HEK293 (cell line): ENCODE data around the gene DNAH11.
"Not testable (repeated sequence)": the region's sequence is repeated elsewhere in the genome, so short reads cannot be mapped to it uniquely, and the experiment has no call there.

ENCODE experiments used
- ZNF423 ChIP-seq: fragments of 450-650 bp; formaldehyde crosslinking; IDR thresholded peaks from 2 replicates; pipeline ENCODE4 v1.5.1; 2016; ENCODE audit warnings: missing biosample characterization, missing genetic modification characterization
- TF ChIP-seq, protein P1 (sequence below): fragments of 450-650 bp; formaldehyde crosslinking; IDR thresholded peaks from 2 replicates; pipeline ENCODE4 v1.5.1; 2016; ENCODE audit warnings: missing biosample characterization, missing genetic modification characterization

DNA sequence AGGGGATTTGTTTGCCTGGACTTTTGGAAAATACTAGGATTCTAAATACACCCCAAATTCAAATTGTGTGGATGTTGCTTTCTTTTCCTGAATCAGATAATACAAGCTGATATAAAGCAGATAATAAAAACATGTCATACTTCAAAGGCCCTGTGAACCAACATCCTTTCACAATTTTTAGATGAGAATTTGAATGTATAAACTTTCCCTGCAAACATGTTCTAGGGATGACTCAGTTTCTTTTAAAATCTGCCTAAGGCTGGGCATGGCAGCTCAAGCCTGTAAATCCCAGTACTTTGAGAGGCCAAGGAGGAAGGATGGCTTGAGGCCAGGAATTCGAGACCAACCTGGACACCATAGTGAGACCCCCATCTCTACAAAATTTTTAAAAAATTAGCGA, 340.7 kb downstream of the DNAH11 start:
- TF ChIP-seq, protein P1, sequence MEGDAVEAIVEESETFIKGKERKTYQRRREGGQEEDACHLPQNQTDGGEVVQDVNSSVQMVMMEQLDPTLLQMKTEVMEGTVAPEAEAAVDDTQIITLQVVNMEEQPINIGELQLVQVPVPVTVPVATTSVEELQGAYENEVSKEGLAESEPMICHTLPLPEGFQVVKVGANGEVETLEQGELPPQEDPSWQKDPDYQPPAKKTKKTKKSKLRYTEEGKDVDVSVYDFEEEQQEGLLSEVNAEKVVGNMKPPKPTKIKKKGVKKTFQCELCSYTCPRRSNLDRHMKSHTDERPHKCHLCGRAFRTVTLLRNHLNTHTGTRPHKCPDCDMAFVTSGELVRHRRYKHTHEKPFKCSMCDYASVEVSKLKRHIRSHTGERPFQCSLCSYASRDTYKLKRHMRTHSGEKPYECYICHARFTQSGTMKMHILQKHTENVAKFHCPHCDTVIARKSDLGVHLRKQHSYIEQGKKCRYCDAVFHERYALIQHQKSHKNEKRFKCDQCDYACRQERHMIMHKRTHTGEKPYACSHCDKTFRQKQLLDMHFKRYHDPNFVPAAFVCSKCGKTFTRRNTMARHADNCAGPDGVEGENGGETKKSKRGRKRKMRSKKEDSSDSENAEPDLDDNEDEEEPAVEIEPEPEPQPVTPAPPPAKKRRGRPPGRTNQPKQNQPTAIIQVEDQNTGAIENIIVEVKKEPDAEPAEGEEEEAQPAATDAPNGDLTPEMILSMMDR (tag by site-specific recombination) = not testable (repeated sequence)
- TF ChIP-seq ZNF423 (tag by site-specific recombination) = not testable (repeated sequence)
